HG03457 (cell line): Measurements from ENCODE around the gene CSNK1A1.
"Not testable (repeated sequence)": the region's sequence is repeated elsewhere in the genome, so short reads cannot be mapped to it uniquely, and the experiment has no call there.

Source experiments
- ATAC-seq: cut with Tn5 transposase; IDR thresholded peaks from one replicate; pipeline ENCODE4 v1.9.1; 2021; ENCODE audit warnings: moderate number of reproducible peaks; ENCODE audit not compliant: unreplicated experiment

CSNK1A1 gene

DNA sequence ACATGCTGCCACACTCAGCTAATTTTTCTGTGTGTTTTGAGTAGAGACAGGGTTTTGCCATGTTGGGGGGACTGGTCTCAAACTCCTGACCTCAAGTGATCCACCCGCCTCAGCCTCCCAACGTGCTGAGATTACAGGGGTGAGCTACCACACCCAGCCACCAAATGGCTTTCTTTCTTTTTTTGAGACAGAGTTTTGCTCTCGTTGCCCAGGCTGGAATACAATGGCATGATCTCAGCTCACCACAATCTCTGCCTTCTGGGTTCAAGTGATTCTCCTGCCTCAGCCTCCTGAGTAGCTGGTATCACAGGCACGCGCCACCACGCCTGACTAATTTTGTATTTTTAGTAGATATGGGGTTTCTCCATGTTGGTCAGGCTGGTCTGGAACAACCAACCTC lies 15.5 kb downstream of the CSNK1A1 start:
- ATAC-seq = not testable (repeated sequence)

DNA sequence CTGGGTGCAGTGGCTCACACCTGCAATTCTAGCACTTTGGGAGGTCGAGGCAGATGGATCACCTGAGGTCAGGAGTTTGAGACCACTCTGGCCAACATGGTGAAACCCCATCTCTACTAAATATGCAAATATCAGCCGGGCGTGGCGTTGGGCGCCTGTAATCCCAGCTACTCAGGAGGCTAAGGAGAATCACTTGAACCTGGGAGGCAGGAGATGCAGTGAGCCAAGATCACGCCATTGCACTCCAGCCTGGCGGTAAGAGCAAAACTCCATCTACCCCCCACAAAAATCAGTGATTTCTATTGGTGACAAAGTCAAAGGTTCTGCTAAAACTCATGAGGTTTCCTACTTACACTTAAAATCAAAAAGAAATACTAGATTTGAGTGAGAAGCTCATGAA lies 18.8 kb downstream of the CSNK1A1 start:
- no peak for ATAC-seq

DNA sequence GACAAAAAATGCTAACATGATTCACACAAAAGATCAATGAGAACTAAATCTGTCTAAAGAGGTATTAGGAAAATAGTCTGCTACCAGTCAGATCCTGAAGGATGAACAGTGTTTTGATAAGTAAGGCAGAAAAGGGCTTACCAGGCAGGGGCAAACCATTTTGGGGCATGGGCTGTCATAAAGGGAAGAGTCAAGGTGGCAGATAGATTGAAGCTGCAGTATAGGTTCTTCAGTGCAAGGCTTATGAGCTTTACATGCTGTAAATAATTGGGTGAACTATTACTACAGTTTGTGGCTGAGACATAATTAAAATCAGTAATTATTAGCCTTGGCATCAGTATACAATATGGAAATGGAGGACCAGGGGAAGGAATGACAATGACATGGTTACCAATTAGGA lies 21.8 kb downstream of the CSNK1A1 start:
- no peak for ATAC-seq

DNA sequence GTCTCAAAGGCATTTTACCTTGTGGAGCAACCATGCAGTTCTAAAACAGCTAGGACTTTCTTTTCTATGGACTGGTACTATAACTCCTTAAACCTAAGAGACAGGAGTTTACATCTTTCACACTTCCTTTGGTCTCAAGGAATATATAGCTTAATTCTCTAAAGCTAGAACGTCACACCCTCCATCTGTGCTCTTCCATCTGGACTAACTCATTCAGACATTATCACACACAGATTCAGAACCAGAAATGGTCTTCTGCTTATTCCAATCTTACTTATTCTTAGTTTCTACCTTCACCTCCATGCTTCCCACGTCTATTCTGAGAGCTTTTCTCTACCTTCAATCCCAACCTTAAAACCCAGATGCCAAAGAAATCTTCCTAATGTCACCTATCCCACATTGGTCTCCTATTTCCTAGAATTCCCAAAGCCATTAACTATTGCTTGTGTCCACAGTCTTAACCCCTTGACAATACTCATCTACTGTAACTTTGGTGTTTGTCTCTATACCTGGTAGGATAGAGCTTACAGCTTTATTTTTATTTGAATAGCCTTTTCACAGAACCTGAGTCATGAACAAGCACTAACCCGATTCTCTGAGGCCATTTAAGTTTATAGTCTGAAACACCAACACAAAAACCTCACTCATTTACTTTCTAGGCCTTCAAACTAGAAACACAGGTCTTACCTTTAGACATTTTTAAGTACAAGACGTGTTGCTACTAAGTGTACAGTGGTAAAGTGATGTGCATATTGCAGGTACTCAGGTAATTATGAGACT lies 22.8 kb downstream of the CSNK1A1 start:
- ATAC-seq = no peak

DNA sequence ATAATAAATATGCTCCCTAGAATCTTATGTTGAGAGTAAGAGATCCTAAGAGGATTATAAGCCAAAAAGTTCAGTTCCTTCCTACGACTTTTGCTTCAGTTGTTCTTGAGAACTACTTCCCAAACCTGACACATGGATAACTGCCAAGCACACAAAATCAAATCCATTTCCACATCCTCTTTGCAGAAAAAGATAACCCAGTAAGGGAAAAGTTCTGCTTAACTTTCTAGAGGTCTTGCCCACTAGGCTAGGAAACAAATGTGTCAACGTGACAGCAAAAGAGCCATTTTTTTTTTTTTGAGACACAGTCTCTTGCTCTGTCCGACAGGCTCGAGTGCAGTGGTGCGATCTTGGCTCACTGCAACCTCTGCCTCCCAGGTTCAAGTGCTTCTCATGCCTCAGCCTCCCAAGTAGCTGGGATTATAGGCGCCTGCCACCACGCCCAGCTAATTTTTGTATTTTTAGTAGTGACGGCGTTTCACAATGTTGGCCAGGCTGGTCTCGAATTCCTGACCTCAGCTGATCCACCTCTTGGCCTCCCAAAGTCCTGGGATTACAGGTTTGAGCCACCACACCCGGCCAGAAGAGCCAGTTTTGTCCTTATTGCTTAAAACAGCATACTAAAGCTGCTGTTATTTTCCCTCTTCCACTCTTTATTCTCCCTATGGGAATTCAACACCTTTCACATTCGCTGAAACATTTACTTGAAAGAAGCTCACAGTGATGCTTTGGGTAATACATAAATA lies 24.2 kb downstream of the CSNK1A1 start:
- ATAC-seq = no peak

DNA sequence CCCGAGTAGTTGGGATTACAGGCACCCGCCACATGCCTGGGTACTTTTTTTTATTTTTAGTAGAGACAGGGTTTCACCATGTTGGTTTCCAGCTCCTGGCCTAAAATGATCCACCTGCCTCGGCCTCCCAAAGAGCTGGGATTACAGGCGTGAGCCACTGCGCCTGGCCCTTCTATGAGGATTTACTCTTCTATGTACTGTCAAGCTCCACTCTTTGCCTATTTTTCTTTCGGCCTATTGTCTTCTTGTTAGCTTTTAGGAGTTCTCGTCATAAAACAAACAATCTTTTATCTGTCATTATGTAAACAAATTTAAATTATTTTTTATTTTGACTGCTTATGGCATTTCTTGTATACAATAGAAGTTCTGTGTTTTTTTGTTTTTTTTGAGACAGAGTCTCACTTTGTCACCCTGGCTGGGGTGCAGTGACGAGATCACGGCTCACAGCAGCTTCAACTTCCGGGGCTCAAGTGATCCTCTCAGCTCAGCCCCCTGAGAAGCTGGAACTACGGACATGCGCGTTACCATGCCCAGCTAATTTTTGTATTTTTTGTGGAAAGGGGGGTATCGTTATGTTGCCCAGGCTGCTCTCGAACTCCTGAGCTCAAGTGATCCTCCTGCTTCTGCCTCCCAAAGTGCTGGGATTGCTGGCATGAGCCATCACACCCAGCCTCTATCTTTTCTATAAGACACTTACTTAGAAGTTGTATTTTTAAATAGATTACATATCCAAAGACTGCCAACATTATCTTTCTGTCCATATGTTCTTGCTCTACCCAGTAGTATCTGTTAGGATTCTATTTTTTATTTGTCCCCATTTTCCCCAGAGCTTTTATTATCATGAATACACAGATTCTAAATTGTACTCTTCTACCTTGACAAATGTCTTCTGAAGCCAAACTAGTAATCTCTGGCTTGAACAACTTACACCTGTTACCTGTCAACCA lies 29.2 kb downstream of the CSNK1A1 start:
- ATAC-seq = no peak

DNA sequence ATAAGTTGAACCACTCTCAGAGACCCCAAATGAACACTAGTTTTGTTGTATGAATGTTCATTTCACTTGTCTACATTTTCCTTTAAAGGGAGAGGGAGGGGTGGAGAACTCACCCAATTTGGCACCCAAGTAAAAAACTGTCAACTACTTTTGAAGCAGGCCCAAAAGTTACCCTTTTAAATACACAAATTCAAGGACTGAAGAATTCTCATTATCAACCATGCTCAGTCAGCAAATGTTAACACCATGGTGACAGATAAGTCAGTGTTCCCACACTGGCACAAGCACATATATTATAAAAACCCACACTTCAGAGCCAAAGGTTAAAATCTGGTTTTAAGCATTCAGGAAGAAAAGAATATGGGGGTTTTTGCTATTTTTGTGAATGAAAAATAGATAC lies 31.6 kb downstream of the CSNK1A1 start:
- ATAC-seq = no peak

DNA sequence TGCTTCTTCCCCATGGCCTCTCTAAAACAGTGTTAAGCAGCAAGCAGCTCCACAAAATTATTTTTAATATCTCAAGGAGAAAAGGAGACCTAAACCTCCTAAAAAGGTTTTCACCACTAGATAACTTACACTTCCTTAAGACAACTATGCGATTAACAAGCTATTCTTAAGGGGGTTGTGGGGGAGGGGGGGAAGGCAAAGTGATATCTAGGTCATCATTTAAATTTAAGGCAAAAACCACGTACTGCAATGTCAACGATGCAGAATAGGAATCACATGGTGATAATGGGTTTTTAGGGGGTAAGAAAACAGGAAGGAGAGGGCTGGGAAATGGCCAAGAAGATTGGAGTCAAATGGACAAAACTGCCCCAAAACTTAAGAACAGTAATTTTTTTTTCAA lies 32.6 kb downstream of the CSNK1A1 start:
- no peak for ATAC-seq

DNA sequence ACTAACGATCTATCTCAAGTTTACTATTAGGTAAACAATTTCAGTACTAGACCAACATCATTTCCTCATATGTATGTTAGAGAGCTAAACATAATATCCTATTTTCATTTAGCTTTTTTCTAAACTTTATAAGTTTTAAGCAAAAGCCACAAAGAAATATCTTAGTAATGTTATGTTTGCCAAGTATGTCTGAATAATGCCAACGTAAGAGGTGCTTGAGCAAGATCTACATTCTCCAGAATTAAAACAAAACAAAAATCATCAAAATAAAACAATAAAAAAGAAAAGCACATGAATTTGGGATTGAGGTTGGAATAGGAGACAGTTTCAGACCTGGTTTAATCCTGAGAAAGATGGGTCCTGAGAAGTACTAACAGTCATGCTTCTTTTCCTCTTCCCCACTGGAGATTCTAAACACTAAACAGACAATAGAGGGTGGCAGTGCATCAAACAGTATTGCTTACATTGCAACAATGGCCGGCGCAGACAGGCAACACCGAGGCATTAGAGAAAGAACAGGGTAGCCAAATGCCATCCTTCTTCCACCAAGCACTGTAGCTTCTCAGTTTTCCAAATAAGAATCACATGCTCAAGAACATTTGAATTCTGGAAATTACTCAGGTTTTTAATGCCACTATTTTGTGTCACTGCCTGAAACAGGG lies 33.6 kb downstream of the CSNK1A1 start:
- no peak for ATAC-seq

DNA sequence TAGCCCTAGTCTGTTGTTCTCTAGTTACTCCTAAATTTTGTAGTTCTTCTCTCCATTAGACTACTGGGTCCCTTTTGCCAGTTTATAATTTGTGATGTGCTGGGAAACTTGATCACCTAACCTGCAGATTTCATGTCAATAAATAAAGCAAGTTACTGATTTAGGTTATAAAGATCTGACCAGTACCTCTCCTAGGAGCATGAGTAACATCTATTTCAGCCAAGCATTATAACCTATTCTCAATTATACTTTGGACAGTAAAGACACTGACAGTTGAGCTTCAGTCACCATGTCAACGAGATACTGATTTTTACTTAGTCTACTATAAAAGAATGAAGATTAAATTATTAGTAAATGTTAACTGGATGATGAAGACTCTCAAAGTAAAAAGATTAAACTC lies 36.7 kb downstream of the CSNK1A1 start:
- no peak for ATAC-seq

DNA sequence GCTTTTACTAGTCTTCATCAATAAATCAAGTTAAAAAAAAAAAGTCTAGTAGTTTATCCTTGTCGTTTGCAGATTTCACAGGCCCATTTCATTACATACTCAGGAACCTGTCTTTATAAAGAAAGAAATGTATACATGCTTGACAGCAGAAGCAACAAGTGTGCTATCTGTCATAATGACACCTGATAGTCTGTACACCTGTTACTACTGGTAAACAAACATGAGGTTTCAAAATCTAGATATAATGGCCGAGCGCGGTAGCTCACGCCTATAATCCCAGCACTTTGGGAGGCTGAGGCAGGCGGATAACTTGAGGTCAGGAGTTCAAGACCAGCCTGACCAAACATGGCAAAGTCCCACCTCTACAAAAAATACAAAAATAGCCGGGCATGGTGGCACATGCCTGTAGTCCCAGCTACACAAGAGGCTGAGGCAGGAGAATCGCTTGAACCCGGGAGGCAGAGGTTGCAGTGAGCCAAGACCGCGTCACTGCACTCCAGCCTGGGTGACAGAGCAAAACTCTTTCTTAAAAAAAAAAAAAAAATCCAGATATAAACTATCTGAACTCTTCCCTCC lies 37.8 kb downstream of the CSNK1A1 start:
- ATAC-seq = not testable (repeated sequence)

DNA sequence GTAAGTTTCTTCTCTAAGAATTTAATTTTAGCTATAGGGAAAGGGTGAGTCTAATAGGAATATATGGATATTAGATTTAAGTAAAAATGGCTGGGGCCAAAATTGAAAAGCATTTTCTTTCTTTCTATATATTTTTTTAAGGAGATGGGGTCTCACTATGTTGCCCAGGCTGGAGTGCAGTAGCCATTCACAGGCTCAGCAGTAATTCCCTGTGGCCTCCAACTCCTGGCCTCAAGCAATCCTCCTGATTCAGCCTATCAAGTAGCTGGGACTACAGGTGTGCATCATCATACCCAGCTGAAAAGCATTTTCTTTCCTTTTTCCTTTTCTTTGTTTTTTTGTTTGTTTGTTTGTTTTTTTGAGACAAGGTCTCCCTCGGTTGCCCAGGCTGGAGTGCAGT lies 41.1 kb downstream of the CSNK1A1 start:
- no peak for ATAC-seq

DNA sequence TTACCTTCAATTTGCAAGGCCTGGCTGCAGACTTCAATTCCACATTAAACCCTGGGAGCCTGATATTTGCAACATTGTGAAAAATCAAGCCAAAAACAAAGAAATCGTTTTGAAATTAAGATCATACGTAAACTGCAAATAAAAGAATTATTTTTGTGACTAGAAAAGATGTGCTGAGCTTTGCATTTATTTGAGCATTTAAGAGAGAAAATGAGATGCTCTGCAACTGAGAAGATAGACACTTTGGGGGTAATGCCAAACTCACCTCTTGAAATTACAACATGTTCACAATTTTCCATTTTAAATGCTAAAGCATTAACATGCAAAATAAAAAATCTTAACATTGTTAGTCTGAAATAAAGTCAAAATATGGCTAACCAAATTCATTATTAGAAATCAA lies 46.6 kb downstream of the CSNK1A1 start:
- ATAC-seq = no peak

DNA sequence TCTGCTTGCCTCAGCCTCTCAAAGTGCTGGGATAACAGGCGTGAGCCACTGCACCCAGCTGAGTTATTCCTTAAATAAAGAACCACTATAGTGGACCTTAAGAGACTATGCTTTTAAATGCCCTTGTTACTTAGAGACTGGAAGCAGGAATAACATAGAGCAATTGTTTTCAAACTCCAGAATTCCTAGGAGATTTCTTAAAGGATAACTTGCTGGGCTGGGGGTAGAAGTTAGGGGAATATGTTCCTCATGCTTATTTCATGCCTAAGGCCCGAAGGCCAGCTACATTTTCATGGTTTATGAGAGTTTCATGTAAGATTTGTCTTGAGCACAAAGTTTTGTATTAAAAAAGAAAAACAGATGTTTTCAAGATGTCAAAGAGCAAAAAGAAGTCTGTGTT lies 48.2 kb downstream of the CSNK1A1 start:
- no peak for ATAC-seq

DNA sequence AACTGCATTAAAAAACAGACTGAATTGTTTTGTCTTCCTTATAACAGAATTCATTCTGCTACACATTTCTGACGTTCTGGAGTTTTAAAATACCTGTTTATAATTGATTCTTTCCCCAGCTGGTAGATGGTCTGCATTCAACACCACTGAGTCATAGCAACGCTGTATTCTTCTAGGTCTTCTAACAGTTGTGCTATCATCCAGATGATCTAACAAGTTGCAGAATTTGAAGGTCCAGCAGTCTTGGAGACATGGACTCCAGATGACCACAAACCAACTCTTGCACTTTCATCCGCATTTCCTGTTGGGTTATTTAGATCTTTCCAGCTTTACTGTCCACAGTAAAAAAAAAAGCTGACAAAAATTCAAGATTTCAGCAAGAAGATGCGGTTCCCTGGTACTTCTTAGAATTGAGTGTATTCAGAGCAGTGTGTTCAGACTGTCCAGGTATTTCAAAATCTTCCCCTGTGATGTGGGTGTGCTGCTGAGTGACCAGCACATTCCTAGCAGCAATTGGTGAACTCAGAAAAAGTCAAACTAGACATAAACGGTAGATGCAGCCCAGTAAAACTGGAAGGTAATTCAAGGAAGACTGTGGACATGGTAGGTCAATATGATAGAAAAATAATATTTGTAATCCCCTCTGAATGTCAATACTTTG lies 50.2 kb downstream of the CSNK1A1 start:
- no peak for ATAC-seq

DNA sequence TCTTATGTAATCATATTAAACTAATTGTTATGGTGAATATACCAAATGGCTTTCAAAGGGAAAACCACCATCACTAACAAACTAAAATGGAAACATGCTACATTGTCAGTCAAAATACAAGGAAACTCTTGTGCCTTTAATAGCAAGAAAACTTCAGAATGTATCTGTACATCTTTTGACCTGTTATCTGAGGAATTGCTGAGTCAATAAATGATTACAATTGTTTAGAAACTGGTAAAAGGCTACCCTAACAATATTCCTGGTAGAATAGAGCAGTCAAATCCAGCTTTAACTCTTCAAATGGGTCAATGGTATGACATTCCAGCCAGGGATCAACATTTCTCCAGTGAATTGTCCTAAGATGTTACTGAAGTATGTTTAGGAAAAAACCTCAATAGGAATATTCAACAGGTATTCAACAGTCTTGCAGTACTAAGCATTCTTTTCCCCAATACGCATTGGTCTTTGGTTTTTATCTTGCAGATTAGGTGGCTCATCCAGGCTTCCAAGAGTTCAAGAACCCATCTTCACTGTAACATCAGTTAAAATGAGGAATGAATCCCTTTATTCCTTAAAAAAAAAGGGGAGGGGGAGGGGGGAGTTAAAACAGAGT lies 52.4 kb downstream of the CSNK1A1 start:
- ATAC-seq = no peak

DNA sequence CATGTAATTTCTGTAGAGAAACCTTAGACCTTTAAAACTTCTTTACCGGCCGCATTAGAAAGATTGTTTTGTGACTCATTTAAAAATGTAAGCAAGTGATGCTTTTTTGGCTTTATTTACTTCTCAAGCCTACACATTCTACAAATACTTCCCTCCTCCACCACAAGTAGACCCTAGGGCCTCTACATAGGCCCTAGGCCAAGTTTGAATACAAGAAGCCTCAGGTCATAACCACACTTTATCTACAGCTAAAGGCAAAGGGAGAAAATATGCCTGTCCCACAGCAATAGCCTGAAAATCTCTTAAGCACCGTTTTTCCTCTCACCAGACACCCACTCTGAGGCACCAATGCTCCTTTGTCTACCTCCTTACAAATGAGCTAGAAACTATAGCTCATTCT lies 53.9 kb downstream of the CSNK1A1 start:
- ATAC-seq = no peak

DNA sequence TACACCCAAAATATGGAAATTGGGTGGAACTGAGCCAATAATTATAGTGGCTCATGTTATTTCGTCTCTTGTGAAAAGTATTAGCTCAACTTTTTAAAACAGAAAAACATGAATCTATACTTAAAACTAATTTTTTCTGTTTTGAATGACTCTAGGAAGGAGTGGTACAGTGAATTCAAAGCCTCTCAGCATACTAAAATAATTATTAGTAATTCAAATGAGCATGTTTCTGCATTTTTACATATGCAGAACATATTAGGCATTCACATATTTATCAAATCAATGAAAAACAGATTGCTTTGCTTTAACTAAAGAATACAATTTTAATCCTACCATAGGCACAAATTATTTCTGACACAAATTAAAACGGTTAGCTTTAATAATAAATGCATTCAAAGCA lies 54.3 kb downstream of the CSNK1A1 start:
- no peak for ATAC-seq

DNA sequence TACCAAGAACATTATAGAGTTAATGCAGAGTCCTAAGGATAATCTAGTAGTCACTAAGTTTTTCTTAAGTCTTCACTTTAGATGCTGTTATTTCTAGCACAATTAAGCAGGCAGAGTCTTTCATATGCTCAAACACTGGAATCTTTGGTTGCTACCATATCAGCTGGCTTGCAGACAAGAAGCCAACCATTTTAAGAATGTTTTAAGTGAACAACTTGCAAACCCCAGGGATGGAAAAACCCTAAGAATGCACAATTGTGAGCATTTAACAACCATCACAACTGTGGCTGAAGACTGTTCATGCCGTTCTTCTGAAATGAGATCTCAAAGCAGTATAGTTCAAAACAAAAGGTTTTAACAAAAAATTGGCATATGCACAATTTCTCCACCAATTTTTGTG lies 55.1 kb downstream of the CSNK1A1 start:
- no peak for ATAC-seq

DNA sequence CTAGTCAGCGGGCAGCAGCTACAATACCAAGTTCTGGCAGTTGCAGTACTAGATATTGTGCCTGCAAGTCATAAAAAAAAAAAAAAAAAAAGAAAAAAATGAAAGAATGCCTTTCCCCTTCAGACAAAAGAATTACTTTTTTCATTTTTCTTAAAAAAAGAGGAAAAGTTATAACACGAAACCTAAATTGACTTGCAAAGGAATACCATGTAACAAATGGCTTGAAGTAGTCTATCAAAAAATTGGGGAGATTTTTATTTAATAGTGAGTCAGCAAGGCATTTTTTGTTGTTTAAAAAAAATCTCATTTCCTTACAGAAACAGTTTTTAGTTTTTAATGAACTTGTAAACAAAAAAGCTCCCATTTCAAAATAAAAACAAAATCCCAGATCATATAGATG lies 55.6 kb downstream of the CSNK1A1 start:
- ATAC-seq = no peak
